CD4-positive, alpha-beta T cell (primary cell): Measurements from ENCODE around the gene DVL1. TPM values are rescaled to one million over a fixed set of nuclear protein-coding genes. Genes with fewer than 3 reads are reported as not detected.

ENCODE experiments used
- ATAC-seq: fragments of 200-7000 bp; cut with Tn5 transposase; one replicate; pipeline ENCODE4 v1.10.0; 2022; ENCODE audit warnings: mild to moderate bottlenecking; ENCODE audit not compliant: poor library complexity
- CTCF ChIA-PET: fragments of 350-600 bp; sonication (Branson Sonifier 250); formaldehyde crosslinking; loops from one replicate; lab custom pipeline; 2021; ENCODE audit warnings: antibody characterized with exemption, inconsistent platforms; lab: Charles Lee
- POLR2A ChIA-PET: fragments of 350-600 bp; sonication (Branson Sonifier 250); formaldehyde crosslinking; loops from one replicate; lab custom pipeline; 2021; ENCODE audit warnings: antibody characterized with exemption, inconsistent platforms; lab: Charles Lee
- DNase-seq, 14 experiments: peaks; one replicate each; pipeline ENCODE4 v3.0.0-alpha.2; 2013 to 2020; ENCODE audit warnings: mixed read lengths in 2 of 14
- H3K27ac ChIP-seq, 2 donors: one replicate each; pipeline versions ENCODE4 v1.5.1 to v1.7.0; 2013; ENCODE audit warnings: low read length in 2 of 2, low read depth in 1 of 2, mild to moderate bottlenecking in 1 of 2
- H3K27me3 ChIP-seq, 2 experiments: 1 replicate in 1 of 2; 2 replicates in 1 of 2; pipeline versions ENCODE4 v1.6.1 to v1.7.0; 2013; ENCODE audit warnings: low read length in 2 of 2, control low read depth in 1 of 2, mild to moderate bottlenecking in 1 of 2, moderate library complexity in 1 of 2; ENCODE audit not compliant: insufficient read depth in 2 of 2, control insufficient read depth in 1 of 2
- H3K36me3 ChIP-seq: one replicate; pipeline ENCODE4 v1.6.1; 2013; ENCODE audit warnings: low read length, control low read depth; ENCODE audit not compliant: insufficient read depth
- H3K4me1 ChIP-seq: one replicate; pipeline ENCODE4 v1.6.1; 2013; ENCODE audit warnings: low read length, control low read depth; ENCODE audit not compliant: insufficient read depth
- H3K4me3 ChIP-seq: one replicate; pipeline ENCODE4 v1.5.1; 2013; ENCODE audit warnings: mild to moderate bottlenecking, low read length, moderate library complexity
- H3K9me3 ChIP-seq, 2 experiments: 1 replicate in 1 of 2; 2 replicates in 1 of 2; pipeline versions ENCODE4 v1.6.1 to v1.7.0; 2013; ENCODE audit warnings: low read length in 2 of 2, mild to moderate bottlenecking in 2 of 2, control low read depth in 1 of 2, moderate library complexity in 1 of 2; ENCODE audit not compliant: control insufficient read depth in 1 of 2, insufficient read depth in 1 of 2
- H3K27ac Mint-ChIP-seq: one replicate; pipeline ENCODE4 v1.8.0; 2020; ENCODE audit warnings: mixed read lengths
- H3K27me3 Mint-ChIP-seq: one replicate; pipeline ENCODE4 v1.8.0; 2021; ENCODE audit warnings: mixed read lengths
- H3K36me3 Mint-ChIP-seq: one replicate; pipeline ENCODE4 v1.8.0; 2021; ENCODE audit warnings: low read depth, mixed read lengths
- H3K4me1 Mint-ChIP-seq: one replicate; pipeline ENCODE4 v1.8.0; 2021; ENCODE audit warnings: low read depth, mixed read lengths
- H3K4me3 Mint-ChIP-seq: one replicate; pipeline ENCODE4 v1.8.0; 2020; ENCODE audit warnings: mild to moderate bottlenecking, mixed read lengths
- H3K9me3 Mint-ChIP-seq: one replicate; pipeline ENCODE4 v1.8.0; 2020; ENCODE audit warnings: mixed read lengths
- CTCF ChIP-seq: fragments of 200-600 bp; IDR thresholded peaks from one replicate; pipeline ENCODE4 v1.8.0; 2022; ENCODE audit warnings: antibody characterized with exemption, mild to moderate bottlenecking
- intact Hi-C, 2 experiments: fragments of 100-400 bp; cut with DNase I in 1 of 2; cut with micrococcal nuclease in 1 of 2; formaldehyde crosslinking; loops; one replicate each; pipeline versions ENCODE4 v1.15.1 to v1.9.0; 2023 to 2025; cut with DNase I, micrococcal nuclease
- total RNA-seq, 174 experiments: library from RNA in 2 of 174; stranded (reverse) in 2 of 174; gene quantifications; one replicate each; pipeline ENCODE4 v1.2.3 and lab custom pipeline; 2021 to 2026

The DVL1 gene
- total RNA-seq, 2 experiments from 2014 or later: 44.9 to 45.5 TPM

- H3K36me3 ChIP-seq: peaks cover 44% of the 10 kb centered on the region
- intact Hi-C loops: no loop called here
- H3K27me3 Mint-ChIP-seq: no peaks in the 10 kb centered on the region
- H3K9me3 Mint-ChIP-seq: no peaks in the 10 kb centered on the region
- H3K9me3 ChIP-seq: peaks cover 0 to 4% of the 10 kb centered on the region in 2 experiments
- H3K36me3 Mint-ChIP-seq: peaks cover 24% of the 10 kb centered on the region
- TF ChIP-seq CTCF: no peak
- no peak for ATAC-seq
- peaks cover 28% of the 10 kb centered on the region for H3K4me1 Mint-ChIP-seq
- no peak for DNase-seq
- H3K27ac Mint-ChIP-seq: peak overlapping the region; percentile 81
- ChIA-PET POLR2A (no interaction called here), CTCF (no interaction called here)
- no peak overlapping the region for H3K27ac ChIP-seq
- no peak overlapping the region for H3K4me3 ChIP-seq
- peak overlapping the region; percentile 93 for H3K4me3 Mint-ChIP-seq
- H3K27me3 ChIP-seq: no peaks in the 10 kb centered on the region
- peaks cover 56% of the 10 kb centered on the region for H3K4me1 ChIP-seq
These were observed 26.3 kb downstream of the DVL1 start for GRCh38 chr1:1322952-1323351.

GRCh38 chr1:1322418-1322817 is 26.8 kb downstream of the DVL1 start:
- H3K4me1 Mint-ChIP-seq: peaks cover 28% of the 10 kb centered on the region
- H3K27ac Mint-ChIP-seq: no peak overlapping the region

GRCh38 chr1:1321477-1321876 is 27.7 kb downstream of the DVL1 start:
- Histone ChIP-seq H3K9me3 (peaks cover 0 to 4% of the 10 kb centered on the region in 2 experiments), H3K27me3 (no peaks in the 10 kb centered on the region), H3K27ac (no peak overlapping the region), H3K4me1 (peaks cover 50% of the 10 kb centered on the region), H3K36me3 (peaks cover 42% of the 10 kb centered on the region), H3K4me3 (no peak overlapping the region)
- Mint-ChIP-seq H3K27ac (peak overlapping the region; percentile 36), H3K4me1 (peaks cover 28% of the 10 kb centered on the region), H3K4me3 (peak overlapping the region; percentile 56), H3K36me3 (peaks cover 32% of the 10 kb centered on the region), H3K27me3 (no peaks in the 10 kb centered on the region), H3K9me3 (no peaks in the 10 kb centered on the region)
- ATAC-seq (no peak), DNase-seq (no peak)
- TF ChIP-seq CTCF: no peak
- CTCF ChIA-PET: no interaction called here
- POLR2A ChIA-PET: no interaction called here
- intact Hi-C loops: no loop called here

More at GRCh38 chr1:1322418-1322817, 26.8 kb downstream of the DVL1 start:
- DNase-seq (no peak), ATAC-seq (no peak)
- H3K4me1 ChIP-seq: peaks cover 56% of the 10 kb centered on the region
- peaks cover 0 to 4% of the 10 kb centered on the region in 2 experiments for H3K9me3 ChIP-seq
- H3K4me3 Mint-ChIP-seq: peak overlapping the region; percentile 84
- H3K27ac ChIP-seq: no peak overlapping the region
- H3K36me3 ChIP-seq: peaks cover 41% of the 10 kb centered on the region
- no peak for TF ChIP-seq CTCF
- ChIA-PET POLR2A (no interaction called here), CTCF (no interaction called here)
- H3K9me3 Mint-ChIP-seq: no peaks in the 10 kb centered on the region
- intact Hi-C loops: no loop called here
- no peaks in the 10 kb centered on the region for H3K27me3 ChIP-seq
- H3K4me3 ChIP-seq: no peak overlapping the region
- H3K27me3 Mint-ChIP-seq: no peaks in the 10 kb centered on the region
- H3K36me3 Mint-ChIP-seq: peaks cover 28% of the 10 kb centered on the region
